CD4-positive, alpha-beta T cell treated with Interleukin-1 beta for 1 hour (primary cell): ENCODE measurements around the gene TFIP11.
A peak's percentile ranks its signal among the peaks of the same experiment; 100 is the strongest.

Experiments used
- DNase-seq, 2 donors: peaks; one replicate each; pipeline ENCODE4 v3.0.0-alpha.2; 2020 to 2022

Gene TFIP11

GRCh38 chr22:26502688-26503561, 9.3 kb downstream of the TFIP11 start:
- peak; percentile 74 to 77 for DNase-seq

- DNase-seq: no peak
Observed at GRCh38 chr22:26501996-26502395, 10.3 kb downstream of the TFIP11 start.

- no peak for DNase-seq
Observed at GRCh38 chr22:26499188-26499703, 13.0 kb downstream of the TFIP11 start.

- DNase-seq: no peak
Observed at GRCh38 chr22:26496456-26496855, 15.8 kb downstream of the TFIP11 start.

- DNase-seq: no peak
Observed at GRCh38 chr22:26494506-26494905, 17.8 kb downstream of the TFIP11 start.

- no peak for DNase-seq
Observed at GRCh38 chr22:26492220-26492619, 20.1 kb downstream of the TFIP11 start.

- no peak for DNase-seq
Observed at GRCh38 chr22:26489447-26490036, 22.7 kb downstream of the TFIP11 start.

GRCh38 chr22:26487996-26488395, 24.3 kb downstream of the TFIP11 start:
- no peak for DNase-seq

- no peak for DNase-seq
Observed at GRCh38 chr22:26486394-26486793, 25.9 kb downstream of the TFIP11 start.

- DNase-seq: no peak
Observed at GRCh38 chr22:26485806-26486390, 26.4 kb downstream of the TFIP11 start.

- no peak for DNase-seq
Observed at GRCh38 chr22:26485013-26485412, 27.3 kb downstream of the TFIP11 start.

GRCh38 chr22:26484360-26484706, 27.9 kb downstream of the TFIP11 start:
- peak; percentile 6 to 46 for DNase-seq

- DNase-seq: peak; percentile 94 to 95
Observed at GRCh38 chr22:26483439-26484359, 28.6 kb downstream of the TFIP11 start, which contains the start of the genes HPS4 and SRRD. Gene HPS4 (minus strand): TSS chr22:26483783. CDS start chr22:26481762, 2,021 bp downstream. Gene SRRD (plus strand): TSS chr22:26483877. CDS start chr22:26483891, 14 bp downstream.

GRCh38 chr22:26483043-26483438, 29.2 kb downstream of the TFIP11 start:
- DNase-seq: no peak

GRCh38 chr22:26482161-26482560, 30.1 kb downstream of the TFIP11 start:
- no peak for DNase-seq

- DNase-seq: no peak
Observed at GRCh38 chr22:26481694-26482093, 30.6 kb downstream of the TFIP11 start.

GRCh38 chr22:26481112-26481693, 31.1 kb downstream of the TFIP11 start:
- DNase-seq: no peak

- DNase-seq: no peak
Observed at GRCh38 chr22:26480611-26480932, 31.7 kb downstream of the TFIP11 start.

GRCh38 chr22:26479792-26480610, 32.3 kb downstream of the TFIP11 start:
- no peak for DNase-seq

GRCh38 chr22:26479043-26479791, 33.1 kb downstream of the TFIP11 start:
- no peak for DNase-seq

- no peak for DNase-seq
Observed at GRCh38 chr22:26477341-26477731, 34.9 kb downstream of the TFIP11 start.
